MM.1S (cell line): ENCODE results near the gene PDZD11.
"Not testable (repeated sequence)": the region's sequence is repeated elsewhere in the genome, so short reads cannot be mapped to it uniquely, and the experiment has no call there.

ENCODE experiments used
- DNase-seq: peaks from one replicate; pipeline ENCODE4 v3.0.0-alpha.2; 2015
- H2AFZ ChIP-seq: fragments of 300-600 bp; sonication (generic); 2 replicates; pipeline ENCODE4 v1.6.0; 2016; ENCODE audit warnings: antibody characterized with exemption, low read length
- H3F3A ChIP-seq: fragments of 300-600 bp; sonication (generic); 2 replicates; pipeline ENCODE4 v1.6.1; 2016; ENCODE audit warnings: mild to moderate bottlenecking, antibody characterized with exemption, low read length, moderate library complexity, mixed read lengths; ENCODE audit not compliant: insufficient read depth
- H3K27ac ChIP-seq: fragments of 300-600 bp; sonication (generic); 2 replicates; pipeline ENCODE4 v1.5.1; 2016; ENCODE audit warnings: mild to moderate bottlenecking, low read length
- H3K27me3 ChIP-seq: fragments of 300-600 bp; sonication (generic); replicated peaks from 2 replicates; pipeline ENCODE4 v1.6.0; 2016; ENCODE audit warnings: low read length; ENCODE audit not compliant: insufficient read depth
- H3K36me3 ChIP-seq: fragments of 300-600 bp; sonication (generic); replicated peaks from 2 replicates; pipeline ENCODE4 v1.6.1; 2016; ENCODE audit warnings: mild to moderate bottlenecking, low read length, mixed read lengths; ENCODE audit not compliant: insufficient read depth
- H3K4me1 ChIP-seq: fragments of 300-600 bp; sonication (generic); 2 replicates; pipeline ENCODE4 v1.6.1; 2016; ENCODE audit warnings: low read length, mixed read lengths
- H3K4me2 ChIP-seq: fragments of 300-600 bp; sonication (generic); 2 replicates; pipeline ENCODE4 v1.6.0; 2016; ENCODE audit warnings: low read depth, low read length
- H3K4me3 ChIP-seq: fragments of 300-600 bp; sonication (generic); 2 replicates; pipeline ENCODE4 v1.5.1; 2016; ENCODE audit warnings: low read length, mixed read lengths
- H3K79me2 ChIP-seq: fragments of 300-600 bp; sonication (generic); 2 replicates; pipeline ENCODE4 v1.6.1; 2016; ENCODE audit warnings: mixed run types, low read length, mixed read lengths
- H3K9ac ChIP-seq: fragments of 300-600 bp; sonication (generic); 2 replicates; pipeline ENCODE4 v1.6.1; 2016; ENCODE audit warnings: low read length, mixed read lengths
- H3K9me2 ChIP-seq: fragments of 300-600 bp; sonication (generic); replicated peaks from 2 replicates; pipeline ENCODE4 v1.6.1; 2016; ENCODE audit warnings: mild to moderate bottlenecking, low read length, mixed read lengths; ENCODE audit not compliant: insufficient read depth
- H3K9me3 ChIP-seq: fragments of 300-600 bp; sonication (generic); replicated peaks from 2 replicates; pipeline ENCODE4 v1.6.1; 2016; ENCODE audit warnings: mild to moderate bottlenecking, low read length, mixed read lengths; ENCODE audit not compliant: insufficient read depth
- H4K20me1 ChIP-seq: fragments of 300-600 bp; sonication (generic); 2 replicates; pipeline ENCODE4 v1.6.1; 2016; ENCODE audit warnings: mild to moderate bottlenecking, low read length, moderate library complexity, mixed read lengths; ENCODE audit not compliant: insufficient read depth
- CTCF ChIP-seq: fragments of 300-600 bp; sonication (generic); IDR thresholded peaks from 2 replicates; pipeline ENCODE4 v1.5.1; 2016; ENCODE audit warnings: antibody characterized with exemption, low read length, mixed read lengths
- EZH2 ChIP-seq: fragments of 300-600 bp; sonication (generic); optimal IDR thresholded peaks from 2 replicates; pipeline ENCODE3; 2017; ENCODE audit warnings: low read depth, mild to moderate bottlenecking, antibody characterized with exemption, low read length, mixed read lengths
- EZH2phosphoT487 ChIP-seq: fragments of 300-600 bp; sonication (generic); IDR thresholded peaks from 2 replicates; pipeline ENCODE4 v1.6.1; 2018; ENCODE audit warnings: antibody characterized with exemption, low read length

The PDZD11 gene

GRCh38 chrX:70247252-70247651, 42.5 kb downstream of the PDZD11 start:
- no peak overlapping the region for H3K9ac ChIP-seq
- H3K27me3 ChIP-seq: no peaks in the 10 kb centered on the region

GRCh38 chrX:70244881-70245280, 44.8 kb downstream of the PDZD11 start:
- no peak overlapping the region for H3K4me3 ChIP-seq
- H3K9me2 ChIP-seq: no peaks in the 10 kb centered on the region
- H3K4me1 ChIP-seq: no peaks in the 10 kb centered on the region
- no peaks in the 10 kb centered on the region for H3K27me3 ChIP-seq
- H3K9ac ChIP-seq: no peak overlapping the region
- H3K27ac ChIP-seq: no peak overlapping the region
- H3F3A ChIP-seq: no peaks in the 10 kb centered on the region
- H3K79me2 ChIP-seq: no peaks in the 10 kb centered on the region
- no peak overlapping the region for H3K4me2 ChIP-seq
- H4K20me1 ChIP-seq: no peaks in the 10 kb centered on the region
- TF ChIP-seq CTCF (no peak), EZH2phosphoT487 (no peak), EZH2 (no peak)
- no peak for DNase-seq
- no peaks in the 10 kb centered on the region for H3K36me3 ChIP-seq
- no peaks in the 10 kb centered on the region for H3K9me3 ChIP-seq
- H2AFZ ChIP-seq: no peak overlapping the region

More at GRCh38 chrX:70247252-70247651, 42.5 kb downstream of the PDZD11 start:
- H3K27ac ChIP-seq: no peak overlapping the region
- no peaks in the 10 kb centered on the region for H3K9me2 ChIP-seq
- no peak for TF ChIP-seq EZH2phosphoT487
- TF ChIP-seq EZH2: no peak
- no peak for TF ChIP-seq CTCF
- H3K4me2 ChIP-seq: no peak overlapping the region
- no peaks in the 10 kb centered on the region for H3K36me3 ChIP-seq
- H3K79me2 ChIP-seq: no peaks in the 10 kb centered on the region
- no peaks in the 10 kb centered on the region for H3K4me1 ChIP-seq
- H4K20me1 ChIP-seq: no peaks in the 10 kb centered on the region
- no peak overlapping the region for H2AFZ ChIP-seq
- H3K9me3 ChIP-seq: no peaks in the 10 kb centered on the region
- no peaks in the 10 kb centered on the region for H3F3A ChIP-seq
- DNase-seq: no peak
- H3K4me3 ChIP-seq: no peak overlapping the region

GRCh38 chrX:70243601-70244000, 46.1 kb downstream of the PDZD11 start:
- H3K9me3 ChIP-seq, H3K9me2 ChIP-seq, H4K20me1 ChIP-seq, H3K4me1 ChIP-seq, H3K27me3 ChIP-seq, H3F3A ChIP-seq, H3K79me2 ChIP-seq, H3K27ac ChIP-seq, H3K36me3 ChIP-seq, H3K4me2 ChIP-seq, DNase-seq, H3K9ac ChIP-seq, H2AFZ ChIP-seq, H3K4me3 ChIP-seq: not testable (repeated sequence)

GRCh38 chrX:70241501-70241900, 48.2 kb downstream of the PDZD11 start:
- H3F3A ChIP-seq: no peaks in the 10 kb centered on the region
- H3K27me3 ChIP-seq: no peaks in the 10 kb centered on the region
- no peaks in the 10 kb centered on the region for H3K36me3 ChIP-seq
- H3K9me3 ChIP-seq: no peaks in the 10 kb centered on the region
- H4K20me1 ChIP-seq: no peaks in the 10 kb centered on the region
- TF ChIP-seq EZH2phosphoT487 (no peak), EZH2 (no peak), CTCF (no peak)
- no peaks in the 10 kb centered on the region for H3K4me1 ChIP-seq
- no peaks in the 10 kb centered on the region for H3K79me2 ChIP-seq
- H3K9me2 ChIP-seq: no peaks in the 10 kb centered on the region
- H3K4me2 ChIP-seq: no peak overlapping the region
- no peak overlapping the region for H2AFZ ChIP-seq
- DNase-seq: no peak
- H3K27ac ChIP-seq: no peak overlapping the region
- H3K4me3 ChIP-seq: no peak overlapping the region
- H3K9ac ChIP-seq: no peak overlapping the region
